ENCODE data around the gene PLEKHO1. TPM values are rescaled to one million over a fixed set of nuclear protein-coding genes. Genes with fewer than 3 reads are reported as not detected.

PLEKHO1 gene
- total RNA-seq, 2 experiments from 2014 or later: 138 to 154 TPM

- Mint-ChIP-seq H3K4me3 (no peak overlapping the region), H3K4me1 (ENCODE audit: low read depth) (peaks cover 89% of the 10 kb centered on the region), H3K36me3 (ENCODE audit: low read depth) (peaks cover 41% of the 10 kb centered on the region), H3K9me3 (ENCODE audit: insufficient read depth) (no peaks in the 10 kb centered on the region), H3K27ac (peak overlapping the region; percentile 82), H3K27me3 (ENCODE audit: low read depth) (no peaks in the 10 kb centered on the region)
- POLR2A ChIA-PET: interaction anchor here (0.8 to 4.2 kb wide), 6 partner anchors 8 to 94 kb away, joined by 3 to 39 read pairs (median 4); partner anchors contain the start of genes PLEKHO1 and VPS45
- DNase-seq: peak; percentile 42
- CTCF ChIA-PET: interaction anchor here (0.6 to 11.7 kb wide), 21 partner anchors 10 to 274 kb away, joined by 3 to 240 read pairs (median 4); partner anchors contain the start of gene VPS45
- peak; percentile 37 for ATAC-seq
Measured at GRCh38 chr1:150161747-150162581, 12.2 kb downstream of the PLEKHO1 start.

GRCh38 chr1:150162582-150162861 is 12.8 kb downstream of the PLEKHO1 start:
- Mint-ChIP-seq H3K4me1 (ENCODE audit: low read depth) (peaks cover 84% of the 10 kb centered on the region), H3K4me3 (no peak overlapping the region), H3K36me3 (ENCODE audit: low read depth) (peaks cover 36% of the 10 kb centered on the region), H3K27me3 (ENCODE audit: low read depth) (no peaks in the 10 kb centered on the region), H3K9me3 (ENCODE audit: insufficient read depth) (no peaks in the 10 kb centered on the region), H3K27ac (peak overlapping the region; percentile 76)
- DNase-seq (no peak), ATAC-seq (no peak)
- CTCF ChIA-PET: interaction anchor here (0.6 to 11.7 kb wide), 17 partner anchors 9 to 275 kb away, joined by 3 to 240 read pairs (median 4); partner anchors contain the start of gene VPS45
- POLR2A ChIA-PET: interaction anchor here (0.9 to 4.2 kb wide), 4 partner anchors 9 to 94 kb away, joined by 3 to 39 read pairs (median 4); partner anchors contain the start of genes PLEKHO1 and VPS45

GRCh38 chr1:150162862-150163706 is 13.4 kb downstream of the PLEKHO1 start:
- ATAC-seq (peak; percentile 50), DNase-seq (peak; percentile 58)
- CTCF ChIA-PET: interaction anchor here (0.6 to 11.7 kb wide), 8 partner anchors 18 to 95 kb away, joined by 3 to 240 read pairs (median 6); partner anchors contain the start of gene VPS45
- Mint-ChIP-seq H3K9me3 (ENCODE audit: insufficient read depth) (no peaks in the 10 kb centered on the region), H3K4me1 (ENCODE audit: low read depth) (peaks cover 78% of the 10 kb centered on the region), H3K36me3 (ENCODE audit: low read depth) (peaks cover 30% of the 10 kb centered on the region), H3K4me3 (peak overlapping the region; percentile 9), H3K27ac (peak overlapping the region; percentile 76), H3K27me3 (ENCODE audit: low read depth) (no peaks in the 10 kb centered on the region)
- POLR2A ChIA-PET: interaction anchor here (0.6 to 2.0 kb wide), 5 partner anchors 12 to 277 kb away, joined by 3 to 6 read pairs (median 3); a partner anchor contains a TSS

- POLR2A ChIA-PET: interaction anchor here (1.3 to 2.0 kb wide), 3 partner anchors 13 to 278 kb away, joined by 3 to 6 read pairs (median 4); a partner anchor contains a TSS
- no peak for ATAC-seq
- no peak overlapping the region for H3K4me3 Mint-ChIP-seq
- DNase-seq: no peak
- peaks cover 21% of the 10 kb centered on the region for H3K36me3 Mint-ChIP-seq (ENCODE audit: low read depth)
- no peak overlapping the region for H3K27ac Mint-ChIP-seq
- no peaks in the 10 kb centered on the region for H3K27me3 Mint-ChIP-seq (ENCODE audit: low read depth)
- CTCF ChIA-PET: interaction anchor here (1.8 to 11.7 kb wide), 7 partner anchors 14 to 203 kb away, joined by 11 to 240 read pairs (median 22); no protein-coding TSS in a partner anchor
- no peaks in the 10 kb centered on the region for H3K9me3 Mint-ChIP-seq (ENCODE audit: insufficient read depth)
- H3K4me1 Mint-ChIP-seq (ENCODE audit: low read depth): peaks cover 68% of the 10 kb centered on the region
Measured at GRCh38 chr1:150164224-150164623, 14.5 kb downstream of the PLEKHO1 start.

GRCh38 chr1:150164779-150165178 is 15.1 kb downstream of the PLEKHO1 start:
- POLR2A ChIA-PET: interaction anchor here (2.0 kb wide), 1 partner anchor 13 kb away, joined by 6 read pairs; no protein-coding TSS in a partner anchor
- DNase-seq (no peak), ATAC-seq (no peak)
- H3K4me1 Mint-ChIP-seq (ENCODE audit: low read depth): peaks cover 63% of the 10 kb centered on the region
- H3K27me3 Mint-ChIP-seq (ENCODE audit: low read depth): no peaks in the 10 kb centered on the region
- H3K27ac Mint-ChIP-seq: no peak overlapping the region
- no peaks in the 10 kb centered on the region for H3K9me3 Mint-ChIP-seq (ENCODE audit: insufficient read depth)
- no peak overlapping the region for H3K4me3 Mint-ChIP-seq
- peaks cover 15% of the 10 kb centered on the region for H3K36me3 Mint-ChIP-seq (ENCODE audit: low read depth)
- CTCF ChIA-PET: interaction anchor here (1.0 to 11.7 kb wide), 17 partner anchors 8 to 203 kb away, joined by 3 to 240 read pairs (median 11); partner anchors contain the start of gene PLEKHO1

GRCh38 chr1:150165622-150166612 is 16.2 kb downstream of the PLEKHO1 start:
- CTCF ChIA-PET: interaction anchor here (0.6 to 11.7 kb wide), 37 partner anchors 9 to 278 kb away, joined by 3 to 240 read pairs (median 4); partner anchors contain the start of gene PLEKHO1
- no peak for ATAC-seq
- Mint-ChIP-seq H3K9me3 (ENCODE audit: insufficient read depth) (no peaks in the 10 kb centered on the region), H3K27ac (peak overlapping the region; percentile 31), H3K4me3 (no peak overlapping the region), H3K36me3 (ENCODE audit: low read depth) (peaks cover 5% of the 10 kb centered on the region), H3K4me1 (ENCODE audit: low read depth) (peaks cover 54% of the 10 kb centered on the region), H3K27me3 (ENCODE audit: low read depth) (peaks cover 1% of the 10 kb centered on the region)
- POLR2A ChIA-PET: interaction anchor here (1.0 kb wide), 2 partner anchors 9 to 93 kb away, joined by 3 to 5 read pairs; no protein-coding TSS in a partner anchor
- peak; percentile 68 for DNase-seq

GRCh38 chr1:150168960-150169601 is 19.4 kb downstream of the PLEKHO1 start:
- ATAC-seq (peak; percentile 75), DNase-seq (peak; percentile 74)
- Mint-ChIP-seq H3K4me1 (ENCODE audit: low read depth) (peaks cover 23% of the 10 kb centered on the region), H3K9me3 (ENCODE audit: insufficient read depth) (no peaks in the 10 kb centered on the region), H3K27ac (no peak overlapping the region), H3K27me3 (ENCODE audit: low read depth) (peaks cover 2% of the 10 kb centered on the region), H3K4me3 (no peak overlapping the region), H3K36me3 (ENCODE audit: low read depth) (no peaks in the 10 kb centered on the region)
- ChIA-PET POLR2A (interaction anchor here (0.6 to 1.1 kb wide), 3 partner anchors 18 to 219 kb away, joined by 3 read pairs; no protein-coding TSS in a partner anchor), CTCF (interaction anchor here (0.9 to 4.7 kb wide), 13 partner anchors 9 to 207 kb away, joined by 3 to 65 read pairs (median 5); partner anchors contain the start of gene VPS45)

GRCh38 chr1:150171801-150172200 is 22.1 kb downstream of the PLEKHO1 start:
- ATAC-seq: no peak
- ChIA-PET CTCF (interaction anchor here (1.1 to 4.7 kb wide), 6 partner anchors 10 to 210 kb away, joined by 3 to 65 read pairs (median 6); partner anchors contain the start of gene VPS45), POLR2A (interaction anchor here (1.3 kb wide), 1 partner anchor 284 kb away, joined by 3 read pairs; a partner anchor contains a TSS)
- Mint-ChIP-seq H3K9me3 (ENCODE audit: insufficient read depth) (no peaks in the 10 kb centered on the region), H3K36me3 (ENCODE audit: low read depth) (no peaks in the 10 kb centered on the region), H3K4me3 (no peak overlapping the region), H3K27me3 (ENCODE audit: low read depth) (peaks cover 4% of the 10 kb centered on the region), H3K27ac (no peak overlapping the region), H3K4me1 (ENCODE audit: low read depth) (peaks cover 2% of the 10 kb centered on the region)
- no peak for DNase-seq

GRCh38 chr1:150173141-150173585 is 23.4 kb downstream of the PLEKHO1 start:
- H3K36me3 Mint-ChIP-seq (ENCODE audit: low read depth): no peaks in the 10 kb centered on the region
- ATAC-seq: no peak
- H3K4me3 Mint-ChIP-seq: no peak overlapping the region
- ChIA-PET POLR2A (no interaction called here), CTCF (interaction anchor here (3.7 kb wide), 1 partner anchor 14 kb away, joined by 23 read pairs; no protein-coding TSS in a partner anchor)
- no peak overlapping the region for H3K27ac Mint-ChIP-seq
- no peaks in the 10 kb centered on the region for H3K9me3 Mint-ChIP-seq (ENCODE audit: insufficient read depth)
- peaks cover 4% of the 10 kb centered on the region for H3K27me3 Mint-ChIP-seq (ENCODE audit: low read depth)
- H3K4me1 Mint-ChIP-seq (ENCODE audit: low read depth): peaks cover 2% of the 10 kb centered on the region
- DNase-seq: no peak

GRCh38 chr1:150176593-150176992 is 26.9 kb downstream of the PLEKHO1 start:
- ChIA-PET POLR2A (interaction anchor here (1.8 kb wide), 1 partner anchor 290 kb away, joined by 6 read pairs; a partner anchor contains a TSS), CTCF (interaction anchor here (1.0 to 2.9 kb wide), 4 partner anchors 10 to 15 kb away, joined by 4 to 18 read pairs (median 8); no protein-coding TSS in a partner anchor)
- Mint-ChIP-seq H3K27me3 (ENCODE audit: low read depth) (peaks cover 2% of the 10 kb centered on the region), H3K4me3 (no peak overlapping the region), H3K36me3 (ENCODE audit: low read depth) (no peaks in the 10 kb centered on the region), H3K4me1 (ENCODE audit: low read depth) (peaks cover 2% of the 10 kb centered on the region), H3K27ac (no peak overlapping the region), H3K9me3 (ENCODE audit: insufficient read depth) (no peaks in the 10 kb centered on the region)
- ATAC-seq (no peak), DNase-seq (no peak)
